GM21360 (cell line): ENCODE data around the gene SCN3B.

ENCODE experiments used
- ATAC-seq: cut with Tn5 transposase; IDR thresholded peaks from one replicate; pipeline ENCODE4 v1.9.1; 2021; ENCODE audit warnings: mild to moderate bottlenecking, moderate library complexity; ENCODE audit not compliant: unreplicated experiment

Gene SCN3B

GRCh38 chr11:123601136-123601535, 53.3 kb downstream of the SCN3B start:
- ATAC-seq, result no peak

- no peak for ATAC-seq
Observed at GRCh38 chr11:123597859-123598258, 56.6 kb downstream of the SCN3B start.

- ATAC-seq, result no peak
Observed at GRCh38 chr11:123594921-123595320, 59.5 kb downstream of the SCN3B start.

GRCh38 chr11:123594188-123594901, 60.1 kb downstream of the SCN3B start:
- no peak for ATAC-seq

- no peak for ATAC-seq
Observed at GRCh38 chr11:123593570-123593969, 60.9 kb downstream of the SCN3B start.

GRCh38 chr11:123590296-123590912, 64.0 kb downstream of the SCN3B start:
- no peak for ATAC-seq

GRCh38 chr11:123588864-123589262, 65.6 kb downstream of the SCN3B start:
- ATAC-seq, result no peak

GRCh38 chr11:123588117-123588863, 66.1 kb downstream of the SCN3B start:
- ATAC-seq, result no peak

GRCh38 chr11:123587559-123587958, 66.9 kb downstream of the SCN3B start:
- no peak for ATAC-seq

- ATAC-seq, result no peak
Observed at GRCh38 chr11:123587044-123587443, 67.4 kb downstream of the SCN3B start.

- ATAC-seq, result no peak
Observed at GRCh38 chr11:123586568-123586967, 67.9 kb downstream of the SCN3B start.

GRCh38 chr11:123585706-123586105, 68.7 kb downstream of the SCN3B start:
- ATAC-seq, result no peak

- no peak for ATAC-seq
Observed at GRCh38 chr11:123585206-123585605, 69.2 kb downstream of the SCN3B start.

GRCh38 chr11:123584737-123585136, 69.7 kb downstream of the SCN3B start:
- ATAC-seq, result no peak

GRCh38 chr11:123584186-123584585, 70.2 kb downstream of the SCN3B start:
- no peak for ATAC-seq

- ATAC-seq, result no peak
Observed at GRCh38 chr11:123582992-123583504, 71.4 kb downstream of the SCN3B start.

- ATAC-seq, result no peak
Observed at GRCh38 chr11:123581651-123582399, 72.6 kb downstream of the SCN3B start.

GRCh38 chr11:123580557-123581275, 73.7 kb downstream of the SCN3B start:
- ATAC-seq, result peak; percentile 82

GRCh38 chr11:123580137-123580536, 74.3 kb downstream of the SCN3B start:
- no peak for ATAC-seq

GRCh38 chr11:123579482-123579812, 75.0 kb downstream of the SCN3B start:
- no peak for ATAC-seq
